GM12878 (cell line): Measurements from ENCODE around the gene NEURL4. TPM values are rescaled to one million over a fixed set of nuclear protein-coding genes. Genes with fewer than 3 reads are reported as not detected.
"Not testable (repeated sequence)": the region's sequence is repeated elsewhere in the genome, so short reads cannot be mapped to it uniquely, and the experiment has no call there.

Experiments used
- ATAC-seq: fragments of 200-7000 bp; cut with Tn5 transposase; 3 replicates; pipeline ENCODE4 v1.9.1; 2020; ENCODE audit warnings: mild to moderate bottlenecking, moderate library complexity
- BruUV-seq: library from RNA; stranded (reverse); fragments of 400-500 nt; replicated peaks from 2 replicates; lab custom pipeline; 2021; lab: Mats Ljungman, UMichigan
- CTCF ChIA-PET: fragments of 300-600 bp; sonication (Branson Sonifier 250); formaldehyde crosslinking; extraction: SDS; loops from one replicate; lab custom pipeline; 2021; ENCODE audit warnings: inconsistent platforms; lab: Yijun Ruan, JAX
- POLR2A ChIA-PET: fragments of 350-600 bp; formaldehyde crosslinking; extraction: SDS; loops from one replicate; lab custom pipeline; 2021; ENCODE audit warnings: inconsistent platforms; lab: Charles Lee
- RAD21 ChIA-PET: fragments of 300-600 bp; sonication (Branson Sonifier 250); formaldehyde crosslinking; loops from one replicate; lab custom pipeline; 2023; ENCODE audit warnings: antibody characterized with exemption; ENCODE audit not compliant: unreplicated experiment; lab: Charles Lee
- SMC1A ChIA-PET: fragments of 300-600 bp; sonication (Branson Sonifier 250); formaldehyde crosslinking; loops from one replicate; lab custom pipeline; 2023; ENCODE audit not compliant: unreplicated experiment, uncharacterized antibody; lab: Charles Lee
- DNase-seq: peaks from one replicate; pipeline ENCODE4 v3.0.0-alpha.2; 2011; ENCODE audit warnings: low read depth, low spot score
- FAIRE-seq: peaks from 3 replicates; lab custom pipeline; 2011; peaks lifted over from hg19 to GRCh38; lab: Jason Lieb, UNC
- H2AFZ ChIP-seq: 2 replicates; pipeline ENCODE4 v1.6.0; 2011; ENCODE audit warnings: low read depth, low read length, control low read depth; ENCODE audit not compliant: control insufficient read depth
- H3K27ac ChIP-seq: 2 replicates; pipeline ENCODE4 v1.5.1; 2011; ENCODE audit warnings: control low read depth; ENCODE audit not compliant: control insufficient read depth, insufficient read depth
- H3K27me3 ChIP-seq, 2 experiments: replicated peaks in 1 of 2; 2 replicates each; pipeline versions ENCODE4 v1.6.0 to v1.6.1; 2011; ENCODE audit warnings: low read length in 1 of 2; ENCODE audit not compliant: control insufficient read depth in 2 of 2, insufficient read depth in 2 of 2
- H3K36me3 ChIP-seq, 2 experiments: 2 replicates each; pipeline ENCODE4 v1.5.1; 2011; ENCODE audit warnings: low read length in 1 of 2; ENCODE audit not compliant: control insufficient read depth in 2 of 2, insufficient read depth in 2 of 2
- H3K4me1 ChIP-seq: 2 replicates; pipeline ENCODE4 v1.6.1; 2011; ENCODE audit warnings: mild to moderate bottlenecking, low read length, moderate library complexity, mixed read lengths; ENCODE audit not compliant: control insufficient read depth, insufficient read depth
- H3K4me2 ChIP-seq: 2 replicates; pipeline ENCODE4 v1.6.0; 2011; ENCODE audit warnings: control low read depth; ENCODE audit not compliant: control insufficient read depth, insufficient read depth
- H3K4me3 ChIP-seq: fragments of 200-600 bp; sonication (generic); 2 replicates; pipeline ENCODE4 v1.5.1; 2016
- H3K79me2 ChIP-seq: 2 replicates; pipeline ENCODE4 v1.6.0; 2011; ENCODE audit warnings: low read length; ENCODE audit not compliant: control insufficient read depth, insufficient read depth
- H3K9ac ChIP-seq: 2 replicates; pipeline ENCODE4 v1.8.0; 2011; ENCODE audit warnings: low read length, control low read depth, mixed read lengths; ENCODE audit not compliant: control insufficient read depth, insufficient read depth
- H3K9me3 ChIP-seq: replicated peaks from 3 replicates; pipeline ENCODE4 v1.5.1; 2011; ENCODE audit warnings: mild to moderate bottlenecking, low read length; ENCODE audit not compliant: control insufficient read depth, insufficient read depth
- H4K20me1 ChIP-seq: 2 replicates; pipeline ENCODE4 v1.6.0; 2011; ENCODE audit not compliant: control insufficient read depth, insufficient read depth
- CHD1 ChIP-seq: IDR thresholded peaks from 2 replicates; pipeline ENCODE4 v1.6.1; 2012; ENCODE audit warnings: low read depth, low read length, improper control_type of control experiment
- EP300 ChIP-seq, 2 experiments: fragments of 150-350 bp in 1 of 2; IDR thresholded peaks; 2 replicates each; pipeline ENCODE4 v1.6.1; 2011 to 2012; ENCODE audit warnings: low read depth in 2 of 2, low read length in 2 of 2, borderline replicate concordance in 1 of 2, improper control_type of control experiment in 1 of 2, inconsistent platforms in 1 of 2; ENCODE audit not compliant: control insufficient read depth in 1 of 2
- KLF5 ChIP-seq: fragments of 450-650 bp; IDR thresholded peaks from 2 replicates; pipeline ENCODE4 v1.6.1; 2014; ENCODE audit warnings: mild to moderate bottlenecking; ENCODE audit not compliant: partially characterized antibody
- MTA3 ChIP-seq: IDR thresholded peaks from 2 replicates; pipeline ENCODE4 v1.6.1; 2012; ENCODE audit warnings: low read length, inconsistent platforms, borderline replicate concordance
- POLR2AphosphoS2 ChIP-seq: IDR thresholded peaks from 2 replicates; pipeline ENCODE4 v1.6.1; 2011; ENCODE audit warnings: low read depth, mild to moderate bottlenecking, low read length, improper control_type of control experiment, moderate library complexity
- STAT1 ChIP-seq: fragments of 450-650 bp; conservative IDR thresholded peaks from 2 replicates; pipeline ENCODE4 v1.6.1; 2014; ENCODE audit warnings: antibody characterized with exemption, mild to moderate bottlenecking
- TAF1 ChIP-seq: IDR thresholded peaks from 2 replicates; pipeline ENCODE4 v1.6.1; 2011; ENCODE audit warnings: mild to moderate bottlenecking, low read depth, low read length, borderline replicate concordance
- ZZZ3 ChIP-seq: IDR thresholded peaks from 2 replicates; pipeline ENCODE4 v1.6.1; 2011; ENCODE audit warnings: low read depth; ENCODE audit not compliant: control insufficient read depth, insufficient read length
- WGBS: methylation state at CpG from one replicate; pipeline ENCODE4 v1.1.6; 2016; ENCODE audit warnings: low lambda C conversion rate; ENCODE audit not compliant: insufficient replicate concordance, insufficient coverage; ENCODE audit errors: missing lambda C conversion rate; 5-methylcytosine and 5-hydroxymethylcytosine counted together
- in situ Hi-C: fragments of 300-500 bp; cut with MboI; formaldehyde crosslinking; loops from 9 replicates; pipeline ENCODE4 v1.14.3; 2018; ENCODE audit warnings: mixed read lengths
- intact Hi-C: fragments of 100-400 bp; cut with micrococcal nuclease; formaldehyde crosslinking; loops from one replicate; pipeline ENCODE4 v1.14.2; 2022; ENCODE audit not compliant: unreplicated experiment
- polyA plus RNA-seq, 11 experiments: library from polyadenylated mRNA; depleted of rRNA in 4 of 11; unstranded in 6 of 11; stranded (reverse) in 5 of 11; fragments of >200 nt; fragmentation: Nextera tagmentation in 4 of 11; fragmentation: Illumina TruSeq in 1 of 11; extraction: Ambion mirVana in 4 of 11; extraction: Trizol in 1 of 11; gene quantifications; 1 replicate in 1 of 11; 2 replicates in 10 of 11; pipeline versions ENCODE4 v1.2.1 to v1.2.3, GENCODE V29; 2011 to 2016; ENCODE audit warnings: inconsistent platforms in 2 of 11, missing spikeins in 2 of 11, low read depth in 1 of 11
- total RNA-seq, 4 experiments: library from RNA; depleted of rRNA in 3 of 4; stranded (reverse); fragments of >200 nt in 3 of 4; fragmentation: Illumina TruSeq in 1 of 4; extraction: Trizol in 1 of 4; gene quantifications; 2 replicates each; pipeline versions ENCODE4 v1.2.1 to v1.2.3, GENCODE V29; 2013 to 2021
- TF ChIP-seq, protein P1 (sequence below): fragments of 450-650 bp; IDR thresholded peaks from 2 replicates; pipeline ENCODE4 v1.6.1; 2017; ENCODE audit warnings: antibody characterized with exemption, mild to moderate bottlenecking, moderate library complexity
- TF ChIP-seq, protein P2 (sequence below): fragments of 150-350 bp; IDR thresholded peaks from 2 replicates; pipeline ENCODE4 v1.6.1; 2014; ENCODE audit warnings: mild to moderate bottlenecking, low read depth, low read length

The NEURL4 gene
- total and polyA plus RNA-seq, 10 of the 15 experiments (the other 5 are each of a cell fraction or from before 2014, with no cell fraction given), result 0.03 to 41.9 (median 10.0) TPM

DNA sequence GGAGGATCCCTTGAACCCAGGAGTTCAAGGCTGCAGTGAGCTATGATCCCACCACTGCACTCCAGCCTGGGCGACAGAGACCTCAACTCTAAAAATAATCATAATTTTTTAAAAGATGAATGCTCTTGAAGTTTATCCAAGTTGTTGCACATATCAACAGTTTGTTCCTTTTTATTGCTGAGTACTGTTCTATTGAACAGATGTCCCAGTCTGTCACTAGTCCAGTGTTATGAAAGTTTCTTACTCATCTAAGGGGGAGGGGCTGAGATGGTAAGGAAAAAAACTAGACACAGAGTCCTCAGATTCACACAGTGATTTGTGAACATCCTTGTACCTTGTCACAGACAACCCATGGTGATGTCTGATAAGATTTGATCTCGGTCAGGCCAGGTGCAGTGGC lies 11.0 kb upstream of the NEURL4 start:
- 94% methylated on average over 2 of the region's 2 CpGs for WGBS
- no peaks in the 10 kb centered on the region for H3K9me3 ChIP-seq
- TF ChIP-seq, protein P1, sequence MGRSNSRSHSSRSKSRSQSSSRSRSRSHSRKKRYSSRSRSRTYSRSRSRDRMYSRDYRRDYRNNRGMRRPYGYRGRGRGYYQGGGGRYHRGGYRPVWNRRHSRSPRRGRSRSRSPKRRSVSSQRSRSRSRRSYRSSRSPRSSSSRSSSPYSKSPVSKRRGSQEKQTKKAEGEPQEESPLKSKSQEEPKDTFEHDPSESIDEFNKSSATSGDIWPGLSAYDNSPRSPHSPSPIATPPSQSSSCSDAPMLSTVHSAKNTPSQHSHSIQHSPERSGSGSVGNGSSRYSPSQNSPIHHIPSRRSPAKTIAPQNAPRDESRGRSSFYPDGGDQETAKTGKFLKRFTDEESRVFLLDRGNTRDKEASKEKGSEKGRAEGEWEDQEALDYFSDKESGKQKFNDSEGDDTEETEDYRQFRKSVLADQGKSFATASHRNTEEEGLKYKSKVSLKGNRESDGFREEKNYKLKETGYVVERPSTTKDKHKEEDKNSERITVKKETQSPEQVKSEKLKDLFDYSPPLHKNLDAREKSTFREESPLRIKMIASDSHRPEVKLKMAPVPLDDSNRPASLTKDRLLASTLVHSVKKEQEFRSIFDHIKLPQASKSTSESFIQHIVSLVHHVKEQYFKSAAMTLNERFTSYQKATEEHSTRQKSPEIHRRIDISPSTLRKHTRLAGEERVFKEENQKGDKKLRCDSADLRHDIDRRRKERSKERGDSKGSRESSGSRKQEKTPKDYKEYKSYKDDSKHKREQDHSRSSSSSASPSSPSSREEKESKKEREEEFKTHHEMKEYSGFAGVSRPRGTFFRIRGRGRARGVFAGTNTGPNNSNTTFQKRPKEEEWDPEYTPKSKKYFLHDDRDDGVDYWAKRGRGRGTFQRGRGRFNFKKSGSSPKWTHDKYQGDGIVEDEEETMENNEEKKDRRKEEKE, result no peak
- no peak for TF ChIP-seq KLF5
- no peak for TF ChIP-seq STAT1
- no peak for TF ChIP-seq EP300 (IDR thresholded peaks at IDR 0.05; ENCODE audit: borderline replicate concordance in 1 of 2, control insufficient read depth in 1 of 2, low read depth in 2 of 2, low read length in 2 of 2)
- TF ChIP-seq, protein P2, sequence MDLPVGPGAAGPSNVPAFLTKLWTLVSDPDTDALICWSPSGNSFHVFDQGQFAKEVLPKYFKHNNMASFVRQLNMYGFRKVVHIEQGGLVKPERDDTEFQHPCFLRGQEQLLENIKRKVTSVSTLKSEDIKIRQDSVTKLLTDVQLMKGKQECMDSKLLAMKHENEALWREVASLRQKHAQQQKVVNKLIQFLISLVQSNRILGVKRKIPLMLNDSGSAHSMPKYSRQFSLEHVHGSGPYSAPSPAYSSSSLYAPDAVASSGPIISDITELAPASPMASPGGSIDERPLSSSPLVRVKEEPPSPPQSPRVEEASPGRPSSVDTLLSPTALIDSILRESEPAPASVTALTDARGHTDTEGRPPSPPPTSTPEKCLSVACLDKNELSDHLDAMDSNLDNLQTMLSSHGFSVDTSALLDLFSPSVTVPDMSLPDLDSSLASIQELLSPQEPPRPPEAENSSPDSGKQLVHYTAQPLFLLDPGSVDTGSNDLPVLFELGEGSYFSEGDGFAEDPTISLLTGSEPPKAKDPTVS, result no peak
- TF ChIP-seq CHD1, result no peak
- no peak for TF ChIP-seq TAF1
- no peak for TF ChIP-seq POLR2AphosphoS2
- TF ChIP-seq MTA3, result no peak
- no peak for TF ChIP-seq ZZZ3
- ChIA-PET POLR2A (interaction anchor here (1.2 to 1.3 kb wide), 2 partner anchors 8 to 11 kb away, joined by 3 read pairs; no protein-coding TSS in a partner anchor), RAD21 (no interaction called here), CTCF (interaction anchor here (1.7 kb wide), 1 partner anchor 12 kb away, joined by 4 read pairs; the partner anchor contains the start of gene KCTD11), SMC1A (interaction anchor here (4.5 kb wide), 1 partner anchor 11 kb away, joined by 18 read pairs; the partner anchor contains the start of gene NEURL4)
- H3K4me3 ChIP-seq, result no peak overlapping the region
- no peak overlapping the region for H3K4me2 ChIP-seq
- H3K36me3 ChIP-seq, result peaks cover 14 to 42% of the 10 kb centered on the region in 2 experiments
- peaks cover 13% of the 10 kb centered on the region for H3K4me1 ChIP-seq
- H3K9ac ChIP-seq, result no peak overlapping the region
- no peak for DNase-seq
- no peak for FAIRE-seq
- ATAC-seq, result no peak
- H3K79me2 ChIP-seq, result peaks cover 30% of the 10 kb centered on the region
- no peaks in the 10 kb centered on the region for H4K20me1 ChIP-seq
- intact Hi-C loops (no loop called here), in situ Hi-C loops (no loop called here)
- no peak overlapping the region for H3K27ac ChIP-seq
- H2AFZ ChIP-seq, result no peak overlapping the region
- BruUV-seq, result no TSS peak
- H3K27me3 ChIP-seq, result no peaks in the 10 kb centered on the region

DNA sequence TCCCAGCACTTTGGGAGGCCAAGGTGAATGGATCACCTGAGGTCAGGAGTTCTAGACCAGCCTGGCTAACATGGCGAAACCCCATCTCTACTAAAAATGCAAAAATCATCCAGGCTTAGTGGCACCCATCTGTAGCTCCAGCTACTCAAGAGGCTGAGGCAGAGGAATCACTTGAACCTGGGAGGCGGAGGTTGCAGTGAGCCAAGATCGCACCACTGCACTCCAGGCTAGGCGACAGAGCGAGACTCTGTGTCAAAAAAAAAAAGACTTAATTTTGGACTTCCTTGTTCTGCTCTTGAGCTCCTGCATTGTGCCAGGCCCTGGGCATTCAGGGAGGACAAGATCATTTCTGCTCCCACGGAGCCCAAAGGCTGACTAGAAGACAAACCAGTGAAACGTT lies 8.5 kb upstream of the NEURL4 start:
- 5% methylated on average over 7 of the region's 7 CpGs for WGBS
- H3K27me3 ChIP-seq, DNase-seq, FAIRE-seq, H3K9me3 ChIP-seq, BruUV-seq, H2AFZ ChIP-seq, H4K20me1 ChIP-seq, intact Hi-C loops, in situ Hi-C loops: not testable (repeated sequence)
- H3K4me3 ChIP-seq, result peak overlapping the region; percentile 96
- SMC1A ChIA-PET, result interaction anchor here (1.0 to 4.5 kb wide), 9 partner anchors 8 to 117 kb away, joined by 3 to 33 read pairs (median 6); partner anchors contain the start of genes GABARAP, NEURL4 and TMEM95
- peaks cover 7 to 29% of the 10 kb centered on the region in 2 experiments for H3K36me3 ChIP-seq
- CTCF ChIA-PET, result interaction anchor here (0.9 to 3.8 kb wide), 13 partner anchors 8 to 350 kb away, joined by 3 to 46 read pairs (median 10); partner anchors contain the start of genes NEURL4, SENP3, TMEM102 and TP53
- H3K9ac ChIP-seq, result peak overlapping the region; percentile 99
- H3K27ac ChIP-seq, result peak overlapping the region; percentile 99
- POLR2A ChIA-PET, result interaction anchor here (0.7 to 3.9 kb wide), 13 partner anchors 8 to 246 kb away, joined by 3 to 52 read pairs (median 10); partner anchors contain the start of genes ACADVL, DLG4, GPS2 and KCTD11
- peaks cover 17% of the 10 kb centered on the region for H3K4me1 ChIP-seq
- peaks cover 30% of the 10 kb centered on the region for H3K79me2 ChIP-seq
- peak overlapping the region; percentile 97 for H3K4me2 ChIP-seq
- ATAC-seq, result peak; percentile 5; the same call in 2 of the 3 replicates
- RAD21 ChIA-PET, result interaction anchor here (0.7 to 5.2 kb wide), 9 partner anchors 9 to 349 kb away, joined by 3 to 45 read pairs (median 8); partner anchors contain the start of genes KCTD11, NEURL4, TMEM102 and TMEM256
